NCI-H526 (cell line): ENCODE data around the gene ANK3.

Source experiments
- DNase-seq, 2 experiments: peaks; one replicate each; lab custom pipeline; 2025; lab: John Stamatoyannopoulos, UW

Gene ANK3

GRCh38 chr10:60343254-60343653 lies 46.4 kb downstream of the ANK3 start:
- no peak for DNase-seq

- DNase-seq = no peak
Measured at GRCh38 chr10:60341969-60342368, 47.7 kb downstream of the ANK3 start.

- no peak for DNase-seq
Measured at GRCh38 chr10:60340973-60341372, 48.7 kb downstream of the ANK3 start.

GRCh38 chr10:60339757-60340156 lies 49.9 kb downstream of the ANK3 start:
- DNase-seq = no peak

GRCh38 chr10:60338786-60339185 lies 50.9 kb downstream of the ANK3 start:
- no peak for DNase-seq

- DNase-seq = no peak
Measured at GRCh38 chr10:60338002-60338564, 51.6 kb downstream of the ANK3 start.

GRCh38 chr10:60336901-60337630 lies 52.6 kb downstream of the ANK3 start:
- no peak for DNase-seq

GRCh38 chr10:60335708-60336107 lies 54.0 kb downstream of the ANK3 start:
- DNase-seq = no peak

GRCh38 chr10:60334991-60335390 lies 54.7 kb downstream of the ANK3 start:
- DNase-seq = no peak

- no peak for DNase-seq
Measured at GRCh38 chr10:60332371-60332770, 57.3 kb downstream of the ANK3 start.

GRCh38 chr10:60331886-60332285 lies 57.8 kb downstream of the ANK3 start:
- no peak for DNase-seq

GRCh38 chr10:60323162-60323561 lies 66.5 kb downstream of the ANK3 start:
- no peak for DNase-seq

GRCh38 chr10:60320666-60321065 lies 69.0 kb downstream of the ANK3 start:
- DNase-seq = no peak

- DNase-seq = no peak
Measured at GRCh38 chr10:60316029-60316428, 73.6 kb downstream of the ANK3 start.

- no peak for DNase-seq
Measured at GRCh38 chr10:60315311-60315710, 74.4 kb downstream of the ANK3 start.

GRCh38 chr10:60314069-60314940 lies 75.4 kb downstream of the ANK3 start:
- DNase-seq = peak; percentile 83 to 88

- no peak for DNase-seq
Measured at GRCh38 chr10:60313589-60313952, 76.1 kb downstream of the ANK3 start.

GRCh38 chr10:60312818-60313588 lies 76.7 kb downstream of the ANK3 start:
- no peak for DNase-seq

- no peak for DNase-seq
Measured at GRCh38 chr10:60311821-60312220, 77.9 kb downstream of the ANK3 start.

- DNase-seq = no peak
Measured at GRCh38 chr10:60310740-60311139, 78.9 kb downstream of the ANK3 start.

- DNase-seq = no peak
Measured at GRCh38 chr10:60309891-60310290, 79.8 kb downstream of the ANK3 start.

GRCh38 chr10:60309371-60309770 lies 80.3 kb downstream of the ANK3 start:
- no peak for DNase-seq
